IMR-90 (cell line): Measurements from ENCODE around the gene INSYN1.

ENCODE experiments used
- CHD1 ChIP-seq: IDR thresholded peaks from 2 replicates; pipeline ENCODE4 v1.6.1; 2012; ENCODE audit warnings: low read depth, low read length, improper control_type of control experiment
- CTCF ChIP-seq: conservative IDR thresholded peaks from 2 replicates; pipeline ENCODE4 v1.5.1; 2012; ENCODE audit warnings: mild to moderate bottlenecking, low read depth, low read length, improper control_type of control experiment
- POLR2A ChIP-seq: IDR thresholded peaks from 2 replicates; pipeline ENCODE4 v1.6.1; 2012; ENCODE audit warnings: mild to moderate bottlenecking, low read depth, low read length
- RFX5 ChIP-seq: IDR thresholded peaks from 2 replicates; pipeline ENCODE4 v1.8.0; 2012; ENCODE audit warnings: low read depth, mild to moderate bottlenecking, low read length, moderate library complexity

- TF ChIP-seq CTCF (no peak), CHD1 (no peak), RFX5 (no peak), POLR2A (no peak)
These were observed 8.1 kb downstream of the INSYN1 start for GRCh38 chr15:73745073-73745472.
